ENCODE results near the gene INS.

INS gene

DNA sequence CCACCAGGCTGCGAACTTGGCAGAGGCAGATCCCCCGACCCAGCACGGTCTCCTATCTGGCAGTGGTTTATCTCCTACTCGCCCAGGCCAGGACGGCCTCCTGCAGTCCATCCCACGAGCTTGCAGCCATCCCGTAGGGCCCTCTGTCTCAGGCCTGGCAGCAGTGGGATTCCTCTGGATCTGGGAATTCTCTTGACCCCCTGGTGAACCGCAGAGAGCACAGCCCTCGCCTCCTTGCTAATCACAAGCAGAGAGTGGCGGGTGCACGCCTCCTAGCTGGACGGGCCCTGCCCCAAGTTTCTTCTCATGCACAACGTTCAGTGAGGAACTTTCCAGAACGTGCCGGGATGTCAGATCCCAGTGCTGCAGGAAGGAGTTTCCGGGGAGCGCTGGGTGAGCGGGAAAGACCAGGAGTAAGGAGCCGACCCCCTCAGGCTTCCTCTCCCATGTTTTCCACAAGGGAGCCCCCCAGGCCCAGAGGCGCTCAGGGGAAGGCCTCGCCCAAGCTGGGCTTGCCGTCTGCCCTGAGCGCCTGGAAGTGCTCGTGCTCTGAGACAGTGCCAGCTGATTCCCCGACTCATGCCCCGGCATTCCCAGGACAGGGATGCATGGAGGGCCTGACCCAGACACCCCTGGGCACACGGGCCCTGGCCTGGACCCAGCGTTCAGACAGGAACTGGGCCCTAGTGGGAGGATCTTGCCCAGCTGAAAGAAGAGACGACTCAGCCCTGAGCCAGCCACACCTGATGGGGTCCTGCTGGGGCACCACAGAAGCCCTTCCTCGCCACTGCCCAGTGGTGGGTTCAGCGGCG lies 46.4 kb downstream of the INS start:
- no peak for DNase-seq (ENCODE audit: low spot score)

DNA sequence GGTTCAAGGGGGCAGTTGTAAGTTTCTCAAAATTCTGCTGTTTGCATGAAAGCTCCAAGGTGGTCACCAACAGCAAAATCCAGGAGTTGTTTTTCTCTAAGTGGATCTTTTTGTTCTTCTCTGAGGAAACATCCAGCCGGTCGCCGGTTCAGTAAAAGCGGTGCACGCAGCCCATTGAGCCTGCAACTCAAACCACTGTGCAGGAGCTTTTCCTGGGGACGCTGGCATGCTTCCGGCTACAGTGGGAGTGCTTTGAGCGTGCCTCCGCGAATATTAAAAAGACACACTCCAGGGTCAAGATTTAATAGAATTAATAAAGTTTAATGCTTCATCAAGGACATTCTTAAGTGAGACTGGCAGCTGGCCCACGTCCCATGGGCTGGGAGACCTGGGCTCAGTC lies 47.2 kb downstream of the INS start:
- no peak for DNase-seq (ENCODE audit: low spot score)

GRCh38 chr11:2110521-2110920 lies 50.5 kb downstream of the INS start:
- DNase-seq (ENCODE audit: low spot score), result no peak
